IMR-90 (cell line): ENCODE measurements around the gene FRY. TPM values are rescaled to one million over a fixed set of nuclear protein-coding genes. Genes with fewer than 3 reads are reported as not detected.

Experiments used
- ATAC-seq: fragments of 200-7000 bp; cut with Tn5 transposase; 2 replicates; pipeline ENCODE4 v1.9.1; 2020; ENCODE audit warnings: low read depth, mild to moderate bottlenecking, moderate library complexity
- BruUV-seq: library from RNA; stranded (reverse); fragments of 400-500 nt; replicated peaks from 2 replicates; lab custom pipeline; 2021; lab: Mats Ljungman, UMichigan
- CTCF ChIA-PET: fragments of 300-600 bp; formaldehyde crosslinking; extraction: SDS; loops from one replicate; lab custom pipeline; 2021; ENCODE audit warnings: antibody characterized with exemption; lab: Yijun Ruan, JAX
- POLR2A ChIA-PET: fragments of 300-600 bp; sonication (Branson Sonifier 250); formaldehyde crosslinking; loops from one replicate; lab custom pipeline; 2022; ENCODE audit warnings: antibody characterized with exemption; ENCODE audit not compliant: unreplicated experiment; lab: Charles Lee
- DNase-seq: peaks from one replicate; pipeline ENCODE4 v3.0.0; 2013
- H2AFZ ChIP-seq: replicated peaks from 2 replicates; pipeline ENCODE3; 2013; ENCODE audit warnings: low read length, mild to moderate bottlenecking; ENCODE audit not compliant: poor library complexity
- H2AK5ac ChIP-seq: 2 replicates; pipeline ENCODE4 v1.6.1; 2013; ENCODE audit warnings: low read depth, low read length, inconsistent platforms
- H2AK9ac ChIP-seq: replicated peaks from 2 replicates; pipeline ENCODE3; 2013; ENCODE audit warnings: mild to moderate bottlenecking, low read depth, low read length, moderate library complexity; ENCODE audit not compliant: poor library complexity
- H2BK120ac ChIP-seq: 2 replicates; pipeline ENCODE4 v1.6.1; 2013; ENCODE audit warnings: low read depth, low read length, inconsistent platforms
- H2BK15ac ChIP-seq: 3 replicates; pipeline ENCODE4 v1.6.1; 2013; ENCODE audit warnings: low read depth, low read length, inconsistent platforms
- H2BK20ac ChIP-seq: 2 replicates; pipeline ENCODE4 v1.6.1; 2013; ENCODE audit warnings: low read depth, mild to moderate bottlenecking, inconsistent platforms, low read length, moderate library complexity
- H2BK5ac ChIP-seq: 2 replicates; pipeline ENCODE4 v1.6.1; 2013; ENCODE audit warnings: mild to moderate bottlenecking, low read depth, low read length, inconsistent platforms; ENCODE audit not compliant: poor library complexity, severe bottlenecking
- H3K14ac ChIP-seq: replicated peaks from 2 replicates; pipeline ENCODE4 v1.6.1; 2013; ENCODE audit warnings: low read depth, low read length, inconsistent platforms
- H3K18ac ChIP-seq: 2 replicates; pipeline ENCODE4 v1.6.1; 2013; ENCODE audit warnings: low read depth, low read length, control low read depth
- H3K23ac ChIP-seq: 2 replicates; pipeline ENCODE4 v1.6.1; 2013; ENCODE audit warnings: low read depth, low read length, inconsistent platforms
- H3K27ac ChIP-seq: 2 replicates; pipeline ENCODE4 v1.5.1; 2013; ENCODE audit warnings: mild to moderate bottlenecking, control low read depth, low read length; ENCODE audit not compliant: insufficient read depth
- H3K27me3 ChIP-seq: 2 replicates; pipeline ENCODE4 v1.6.1; 2013; ENCODE audit warnings: low read length; ENCODE audit not compliant: control insufficient read depth, insufficient read depth
- H3K36me3 ChIP-seq: 2 replicates; pipeline ENCODE4 v1.6.1; 2013; ENCODE audit warnings: low read length, mixed read lengths; ENCODE audit not compliant: control insufficient read depth, insufficient read depth
- H3K4ac ChIP-seq: 2 replicates; pipeline ENCODE4 v1.6.1; 2013; ENCODE audit warnings: low read depth, low read length, inconsistent platforms
- H3K4me1 ChIP-seq: 2 replicates; pipeline ENCODE4 v1.6.1; 2013; ENCODE audit warnings: low read length, mixed read lengths; ENCODE audit not compliant: control insufficient read depth, insufficient read depth
- H3K4me2 ChIP-seq: 2 replicates; pipeline ENCODE4 v1.6.1; 2013; ENCODE audit warnings: low read depth, mild to moderate bottlenecking, control low read depth, low read length, moderate library complexity
- H3K4me3 ChIP-seq: 2 replicates; pipeline ENCODE4 v1.5.1; 2013; ENCODE audit warnings: low read depth, mild to moderate bottlenecking, control low read depth, low read length, moderate library complexity; ENCODE audit not compliant: insufficient read depth
- H3K56ac ChIP-seq: 2 replicates; pipeline ENCODE4 v1.6.1; 2013; ENCODE audit warnings: low read length, inconsistent platforms; ENCODE audit not compliant: insufficient read depth; ENCODE audit errors: extremely low read depth
- H3K79me1 ChIP-seq, 2 experiments: 2 replicates each; pipeline ENCODE4 v1.6.1; 2013; ENCODE audit warnings: low read length in 2 of 2, inconsistent platforms in 1 of 2, low read depth in 1 of 2
- H3K9ac ChIP-seq: 2 replicates; pipeline ENCODE4 v1.6.1; 2013; ENCODE audit warnings: low read depth, low read length, control low read depth
- H3K9me1 ChIP-seq: 2 replicates; pipeline ENCODE4 v1.6.1; 2013; ENCODE audit warnings: low read length, inconsistent platforms; ENCODE audit not compliant: insufficient read depth
- H3K9me3 ChIP-seq: 2 replicates; pipeline ENCODE4 v1.6.1; 2013; ENCODE audit warnings: low read length; ENCODE audit not compliant: control insufficient read depth, insufficient read depth
- H4K20me1 ChIP-seq: 2 replicates; pipeline ENCODE4 v1.6.1; 2013; ENCODE audit warnings: low read length, inconsistent platforms; ENCODE audit not compliant: insufficient read depth
- H4K5ac ChIP-seq: 2 replicates; pipeline ENCODE4 v1.6.1; 2013; ENCODE audit warnings: mild to moderate bottlenecking, low read depth, low read length, control low read depth
- H4K8ac ChIP-seq, 2 experiments: 2 replicates each; pipeline ENCODE4 v1.6.1; 2013; ENCODE audit warnings: low read depth in 2 of 2, low read length in 2 of 2, control low read depth in 1 of 2, inconsistent platforms in 1 of 2
- H4K91ac ChIP-seq: 2 replicates; pipeline ENCODE4 v1.6.1; 2013; ENCODE audit warnings: low read depth, low read length, inconsistent platforms; ENCODE audit not compliant: insufficient read depth
- BHLHE40 ChIP-seq: fragments of 150-350 bp; IDR thresholded peaks from 2 replicates; pipeline ENCODE4 v1.6.1; 2016; ENCODE audit warnings: mild to moderate bottlenecking, low read depth, low read length
- CEBPB ChIP-seq: IDR thresholded peaks from 2 replicates; pipeline ENCODE4 v1.6.1; 2012; ENCODE audit warnings: low read depth, low read length, improper control_type of control experiment
- FOS ChIP-seq: fragments of 150-350 bp; IDR thresholded peaks from 2 replicates; pipeline ENCODE4 v1.6.1; 2016; ENCODE audit warnings: low read depth, low read length
- MAFK ChIP-seq: IDR thresholded peaks from 2 replicates; pipeline ENCODE4 v1.6.1; 2012; ENCODE audit warnings: low read depth, low read length, improper control_type of control experiment
- MXI1 ChIP-seq: IDR thresholded peaks from 2 replicates; pipeline ENCODE4 v1.6.1; 2012; ENCODE audit warnings: low read depth, mild to moderate bottlenecking, low read length, moderate library complexity, borderline replicate concordance
- NFE2L2 ChIP-seq: fragments of 150-350 bp; IDR thresholded peaks from 2 replicates; pipeline ENCODE4 v1.6.1; 2016; ENCODE audit warnings: low read depth, mild to moderate bottlenecking, low read length
- RAD21 ChIP-seq: IDR thresholded peaks from 2 replicates; pipeline ENCODE4 v1.6.1; 2012; ENCODE audit warnings: low read length, improper control_type of control experiment
- RCOR1 ChIP-seq: IDR thresholded peaks from 2 replicates; pipeline ENCODE4 v1.6.1; 2012; ENCODE audit warnings: mild to moderate bottlenecking, low read length, improper control_type of control experiment; ENCODE audit not compliant: insufficient replicate concordance
- RFX5 ChIP-seq: IDR thresholded peaks from 2 replicates; pipeline ENCODE4 v1.8.0; 2012; ENCODE audit warnings: low read depth, mild to moderate bottlenecking, low read length, moderate library complexity
- SMC3 ChIP-seq: fragments of 150-350 bp; IDR thresholded peaks from 2 replicates; pipeline ENCODE4 v1.6.1; 2016; ENCODE audit warnings: low read depth, mild to moderate bottlenecking, antibody characterized with exemption, low read length, moderate library complexity
- USF2 ChIP-seq: fragments of 150-350 bp; IDR thresholded peaks from 2 replicates; pipeline ENCODE4 v1.6.1; 2017; ENCODE audit warnings: mild to moderate bottlenecking, antibody characterized with exemption, low read length, low read depth
- WGBS, 2 experiments: methylation state at CpG; one replicate each; pipeline versions ENCODE4 v1.1.5 to v1.1.7; 2013; ENCODE audit warnings: missing lambda C conversion rate in 2 of 2; ENCODE audit not compliant: insufficient read length in 1 of 2; ENCODE audit errors: extremely low coverage in 2 of 2; 5-methylcytosine and 5-hydroxymethylcytosine counted together
- dilution Hi-C: fragments of 300-500 bp; cut with HindIII; formaldehyde crosslinking; loops from one replicate; pipeline ENCODE4 v1.14.3; 2018; ENCODE audit warnings: low sequenced_read_pairs; ENCODE audit not compliant: unreplicated experiment
- in situ Hi-C: fragments of 300-500 bp; cut with MboI; formaldehyde crosslinking; loops from 3 replicates; pipeline ENCODE4 v1.14.3; 2019; ENCODE audit warnings: low sequenced_read_pairs, inconsistent platforms, mixed read lengths
- intact Hi-C: fragments of 100-400 bp; cut with micrococcal nuclease; formaldehyde crosslinking; loops from 2 replicates; pipeline ENCODE4 v1.10.0; 2022
- polyA plus RNA-seq, 3 experiments: library from polyadenylated mRNA; depleted of rRNA; stranded (reverse); fragments of >200 nt; gene quantifications; 2 replicates each; pipeline ENCODE4 v1.2.3, GENCODE V29; 2012; ENCODE audit warnings: low replicate concordance in 1 of 3
- total RNA-seq: library from RNA; depleted of rRNA; stranded (reverse); fragments of >200 nt; gene quantifications from 2 replicates; pipeline ENCODE4 v1.2.3, GENCODE V29; 2012
- TF ChIP-seq, protein P1 (sequence below): fragments of 150-350 bp; IDR thresholded peaks from 2 replicates; pipeline ENCODE4 v1.6.1; 2016; ENCODE audit warnings: low read depth, mild to moderate bottlenecking, low read length, moderate library complexity, borderline replicate concordance
- TF ChIP-seq, protein P2 (sequence below): conservative IDR thresholded peaks from 2 replicates; pipeline ENCODE4 v1.5.1; 2012; ENCODE audit warnings: mild to moderate bottlenecking, low read depth, low read length, improper control_type of control experiment

The FRY gene
- total and polyA plus RNA-seq, 2 of the 4 experiments (the other 2 are of a cell fraction) = 3.0 to 4.8 TPM

DNA sequence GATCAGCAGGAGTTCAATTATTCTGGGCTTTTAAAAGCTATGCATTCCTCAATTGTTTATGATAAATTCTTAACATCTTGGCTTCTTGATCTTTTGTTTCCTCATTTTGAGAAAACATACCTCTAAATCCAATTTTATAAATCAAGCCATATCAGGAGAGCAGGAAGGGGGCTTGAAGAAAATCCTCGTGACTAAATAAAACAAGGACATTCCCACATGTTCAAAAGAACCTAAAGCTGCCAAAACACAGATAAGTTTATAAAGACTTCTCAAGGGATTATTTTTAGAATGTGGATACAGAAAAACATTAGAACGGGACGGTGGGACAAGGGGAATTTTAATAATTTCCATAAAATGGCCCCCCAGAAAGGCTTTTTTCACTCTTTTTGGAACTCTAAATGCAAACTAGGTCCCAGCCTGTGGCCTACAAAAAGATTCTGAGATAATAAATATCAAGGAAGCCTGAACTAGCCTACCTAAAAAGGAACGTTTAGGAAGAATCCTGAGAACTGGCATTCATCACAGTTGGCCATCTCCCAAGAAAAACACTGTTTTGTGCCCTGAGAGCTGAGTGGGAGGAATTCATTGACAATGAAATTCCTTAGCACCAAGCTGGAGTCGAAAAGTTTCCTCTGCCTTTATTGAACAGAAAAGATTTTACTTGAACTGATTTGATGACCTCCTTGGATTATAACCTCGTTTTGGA lies 253.5 kb downstream of the FRY start (continued):
- TF ChIP-seq CEBPB = no peak

DNA sequence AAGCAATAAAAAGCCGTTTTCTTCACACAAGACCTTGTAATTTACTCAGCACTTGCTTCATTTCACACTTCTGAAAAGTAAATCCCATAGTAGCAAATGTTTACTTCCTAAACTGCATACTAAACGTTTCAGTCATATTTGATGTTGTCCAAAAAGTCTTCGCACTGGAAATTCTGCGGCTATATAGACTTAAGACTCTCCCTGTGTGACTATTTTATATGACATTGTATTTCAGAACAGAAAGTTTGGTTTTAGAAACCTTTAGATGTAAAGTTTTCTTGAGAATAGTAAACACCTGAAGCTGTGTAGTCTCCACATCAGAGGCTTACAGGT lies 254.0 kb downstream of the FRY start:
- ATAC-seq (no peak), DNase-seq (no peak)
- no peak overlapping the region for H3K4me3 ChIP-seq
- no peak overlapping the region for H3K56ac ChIP-seq
- H2BK120ac ChIP-seq = peak overlapping the region; percentile 58; the same call in 1 of the 2 replicates
- no CpG with 5 or more reads among the region's 4 CpGs for WGBS, 2 experiments
- H2AK9ac ChIP-seq = no peak overlapping the region
- no peak overlapping the region for H4K5ac ChIP-seq
- no peaks in the 10 kb centered on the region for H4K20me1 ChIP-seq
- in situ Hi-C loops = no loop called here
- CTCF ChIA-PET = no interaction called here
- no peak overlapping the region for H2BK15ac ChIP-seq
- no peaks in the 10 kb centered on the region for H3K9me1 ChIP-seq
- no peak overlapping the region for H2AFZ ChIP-seq
- dilution Hi-C loops = no loop called here
- H3K4me2 ChIP-seq = peak overlapping the region; percentile 60; the same call in 1 of the 2 replicates
- no peak overlapping the region for H2AK5ac ChIP-seq
- no peaks in the 10 kb centered on the region for H3K79me1 ChIP-seq
- 0 out of 4 replicates have a peak overlapping the region, but pooled peaks of 1 of the 2 experiments have one; percentile 6 for H4K8ac ChIP-seq
- peaks cover 3% of the 10 kb centered on the region; the same call in 1 of the 2 replicates for H3K4me1 ChIP-seq
- peak overlapping the region; percentile 39; the same call in 1 of the 2 replicates for H2BK20ac ChIP-seq
- no peak overlapping the region for H2BK5ac ChIP-seq
- no peak overlapping the region for H3K18ac ChIP-seq
- no peak overlapping the region for H3K9ac ChIP-seq
- no peak overlapping the region for H3K4ac ChIP-seq
- H3K23ac ChIP-seq = no peak overlapping the region
- H3K9me3 ChIP-seq = no peaks in the 10 kb centered on the region
- intact Hi-C loops = no loop called here
- BruUV-seq = no TSS peak
- H3K27me3 ChIP-seq = no peaks in the 10 kb centered on the region
- POLR2A ChIA-PET = no interaction called here
- H3K14ac ChIP-seq = 0 out of 2 replicates have a peak overlapping the region, but pooled peaks have one; percentile 18
- H3K27ac ChIP-seq = no peak overlapping the region
- H3K36me3 ChIP-seq = no peaks in the 10 kb centered on the region
- H4K91ac ChIP-seq = no peak overlapping the region
- no peak for TF ChIP-seq BHLHE40
- no peak for TF ChIP-seq FOS
- TF ChIP-seq, protein P1, sequence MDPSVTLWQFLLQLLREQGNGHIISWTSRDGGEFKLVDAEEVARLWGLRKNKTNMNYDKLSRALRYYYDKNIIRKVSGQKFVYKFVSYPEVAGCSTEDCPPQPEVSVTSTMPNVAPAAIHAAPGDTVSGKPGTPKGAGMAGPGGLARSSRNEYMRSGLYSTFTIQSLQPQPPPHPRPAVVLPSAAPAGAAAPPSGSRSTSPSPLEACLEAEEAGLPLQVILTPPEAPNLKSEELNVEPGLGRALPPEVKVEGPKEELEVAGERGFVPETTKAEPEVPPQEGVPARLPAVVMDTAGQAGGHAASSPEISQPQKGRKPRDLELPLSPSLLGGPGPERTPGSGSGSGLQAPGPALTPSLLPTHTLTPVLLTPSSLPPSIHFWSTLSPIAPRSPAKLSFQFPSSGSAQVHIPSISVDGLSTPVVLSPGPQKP = no peak
- no peak for TF ChIP-seq RFX5
- TF ChIP-seq, protein P2, sequence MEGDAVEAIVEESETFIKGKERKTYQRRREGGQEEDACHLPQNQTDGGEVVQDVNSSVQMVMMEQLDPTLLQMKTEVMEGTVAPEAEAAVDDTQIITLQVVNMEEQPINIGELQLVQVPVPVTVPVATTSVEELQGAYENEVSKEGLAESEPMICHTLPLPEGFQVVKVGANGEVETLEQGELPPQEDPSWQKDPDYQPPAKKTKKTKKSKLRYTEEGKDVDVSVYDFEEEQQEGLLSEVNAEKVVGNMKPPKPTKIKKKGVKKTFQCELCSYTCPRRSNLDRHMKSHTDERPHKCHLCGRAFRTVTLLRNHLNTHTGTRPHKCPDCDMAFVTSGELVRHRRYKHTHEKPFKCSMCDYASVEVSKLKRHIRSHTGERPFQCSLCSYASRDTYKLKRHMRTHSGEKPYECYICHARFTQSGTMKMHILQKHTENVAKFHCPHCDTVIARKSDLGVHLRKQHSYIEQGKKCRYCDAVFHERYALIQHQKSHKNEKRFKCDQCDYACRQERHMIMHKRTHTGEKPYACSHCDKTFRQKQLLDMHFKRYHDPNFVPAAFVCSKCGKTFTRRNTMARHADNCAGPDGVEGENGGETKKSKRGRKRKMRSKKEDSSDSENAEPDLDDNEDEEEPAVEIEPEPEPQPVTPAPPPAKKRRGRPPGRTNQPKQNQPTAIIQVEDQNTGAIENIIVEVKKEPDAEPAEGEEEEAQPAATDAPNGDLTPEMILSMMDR = no peak
- TF ChIP-seq RAD21 = no peak
- no peak for TF ChIP-seq RCOR1
- no peak for TF ChIP-seq SMC3
- TF ChIP-seq MAFK = no peak
- no peak for TF ChIP-seq MXI1
- TF ChIP-seq USF2 = no peak
- TF ChIP-seq NFE2L2 = no peak
- no peak for TF ChIP-seq CEBPB
